Measurements from ENCODE around the gene ZNF724. TPM values are rescaled to one million over a fixed set of nuclear protein-coding genes. Genes with fewer than 3 reads are reported as not detected.

Gene ZNF724
- total RNA-seq, 2 experiments from 2014 or later: 27.2 to 34.6 TPM

DNA sequence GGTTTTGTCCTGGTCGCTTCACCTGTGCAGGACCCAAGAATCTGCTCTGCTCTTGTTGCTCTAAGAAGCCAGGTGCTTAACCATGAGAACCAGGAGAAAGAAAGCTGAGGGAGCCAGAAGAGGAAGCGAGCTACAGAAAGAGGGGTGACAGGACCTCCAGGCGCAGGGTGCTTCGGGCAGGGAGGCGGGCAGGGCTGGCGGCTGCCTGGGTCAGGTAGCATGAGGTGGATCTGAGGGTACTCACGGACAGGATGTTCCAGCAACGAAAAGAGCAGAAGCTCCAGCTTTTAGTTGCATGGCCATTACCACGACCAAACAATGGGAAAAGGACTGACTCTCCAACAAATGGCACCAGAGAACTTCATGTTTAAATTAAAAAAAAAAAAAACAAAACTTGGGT lies 59.9 kb downstream of the ZNF724 start:
- Histone ChIP-seq H3K27ac (ENCODE audit: low read depth, low read length, poor library complexity, severe bottlenecking) (no peak overlapping the region), H3K4me3 (ENCODE audit: low read depth, low read length, poor library complexity, severe bottlenecking) (no peak overlapping the region), H3K4me1 (ENCODE audit: insufficient read depth, low read length, poor library complexity, severe bottlenecking) (no peaks in the 10 kb centered on the region), H3K4me2 (ENCODE audit: low read length) (no peak overlapping the region), H3K36me3 (ENCODE audit: insufficient read depth, low read length) (no peaks in the 10 kb centered on the region), H3K9me2 (ENCODE audit: insufficient read depth, low read length) (no peaks in the 10 kb centered on the region), H3K9me3 (ENCODE audit: low read length) (no peaks in the 10 kb centered on the region), H4K20me1 (ENCODE audit: insufficient read depth, low read length) (no peaks in the 10 kb centered on the region), H3K79me2 (ENCODE audit: insufficient read depth, low read depth, low read length) (no peaks in the 10 kb centered on the region), H2AFZ (ENCODE audit: low read length) (no peak overlapping the region)
- intact Hi-C loops (cut with micrococcal nuclease; ENCODE audit: unreplicated experiment): no loop called here
- BruUV-seq (replicated peaks): no TSS peak
- POLR2A ChIA-PET: no interaction called here
- DNase-seq (ENCODE audit: low spot score): no peak
- TF ChIP-seq, protein P1, sequence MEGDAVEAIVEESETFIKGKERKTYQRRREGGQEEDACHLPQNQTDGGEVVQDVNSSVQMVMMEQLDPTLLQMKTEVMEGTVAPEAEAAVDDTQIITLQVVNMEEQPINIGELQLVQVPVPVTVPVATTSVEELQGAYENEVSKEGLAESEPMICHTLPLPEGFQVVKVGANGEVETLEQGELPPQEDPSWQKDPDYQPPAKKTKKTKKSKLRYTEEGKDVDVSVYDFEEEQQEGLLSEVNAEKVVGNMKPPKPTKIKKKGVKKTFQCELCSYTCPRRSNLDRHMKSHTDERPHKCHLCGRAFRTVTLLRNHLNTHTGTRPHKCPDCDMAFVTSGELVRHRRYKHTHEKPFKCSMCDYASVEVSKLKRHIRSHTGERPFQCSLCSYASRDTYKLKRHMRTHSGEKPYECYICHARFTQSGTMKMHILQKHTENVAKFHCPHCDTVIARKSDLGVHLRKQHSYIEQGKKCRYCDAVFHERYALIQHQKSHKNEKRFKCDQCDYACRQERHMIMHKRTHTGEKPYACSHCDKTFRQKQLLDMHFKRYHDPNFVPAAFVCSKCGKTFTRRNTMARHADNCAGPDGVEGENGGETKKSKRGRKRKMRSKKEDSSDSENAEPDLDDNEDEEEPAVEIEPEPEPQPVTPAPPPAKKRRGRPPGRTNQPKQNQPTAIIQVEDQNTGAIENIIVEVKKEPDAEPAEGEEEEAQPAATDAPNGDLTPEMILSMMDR (conservative IDR thresholded peaks at IDR 0.05; ENCODE audit: low read length): no peak
- TF ChIP-seq EZH2phosphoT487 (IDR thresholded peaks at IDR 0.05; ENCODE audit: borderline replicate concordance, low read depth, low read length): no peak
- CTCF ChIA-PET (ENCODE audit: unreplicated experiment): no interaction called here

DNA sequence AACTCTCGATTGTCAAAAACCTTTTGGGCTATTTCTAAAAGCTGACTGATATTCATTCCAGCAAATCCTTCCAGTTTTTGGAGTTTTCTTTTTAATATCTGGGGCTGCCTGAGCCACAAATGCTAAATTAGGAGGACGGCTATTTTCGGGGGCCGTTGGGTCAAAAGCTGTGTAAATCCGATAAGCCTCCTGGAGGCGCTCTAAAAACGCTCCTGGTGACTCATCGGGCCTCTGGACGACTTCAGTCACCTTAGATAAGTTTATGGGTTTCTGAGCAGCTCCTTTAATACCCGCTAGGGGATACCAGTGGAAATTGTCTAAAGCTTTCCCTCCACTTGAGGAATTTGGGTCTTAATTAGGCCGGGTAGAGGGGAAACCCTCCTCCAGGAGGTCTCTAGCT lies 66.9 kb downstream of the ZNF724 start:
- Histone ChIP-seq H3K79me2 (ENCODE audit: insufficient read depth, low read depth, low read length) (no peaks in the 10 kb centered on the region), H3K9me3 (ENCODE audit: low read length) (no peaks in the 10 kb centered on the region), H3K4me2 (ENCODE audit: low read length) (no peak overlapping the region), H4K20me1 (ENCODE audit: insufficient read depth, low read length) (no peaks in the 10 kb centered on the region), H3K9me2 (ENCODE audit: insufficient read depth, low read length) (no peaks in the 10 kb centered on the region), H3K36me3 (ENCODE audit: insufficient read depth, low read length) (no peaks in the 10 kb centered on the region), H3K4me1 (ENCODE audit: insufficient read depth, low read length, poor library complexity, severe bottlenecking) (no peaks in the 10 kb centered on the region), H3K4me3 (ENCODE audit: low read depth, low read length, poor library complexity, severe bottlenecking) (no peak overlapping the region), H2AFZ (ENCODE audit: low read length) (no peak overlapping the region), H3K27ac (ENCODE audit: low read depth, low read length, poor library complexity, severe bottlenecking) (no peak overlapping the region)
- intact Hi-C loops (cut with micrococcal nuclease; ENCODE audit: unreplicated experiment): no loop called here
- BruUV-seq (replicated peaks): no TSS peak
- POLR2A ChIA-PET: no interaction called here
- no peak for DNase-seq (ENCODE audit: low spot score)
- CTCF ChIA-PET (ENCODE audit: unreplicated experiment): no interaction called here
- no peak for TF ChIP-seq EZH2phosphoT487 (IDR thresholded peaks at IDR 0.05; ENCODE audit: borderline replicate concordance, low read depth, low read length)
- TF ChIP-seq, protein P1 (conservative IDR thresholded peaks at IDR 0.05; ENCODE audit: low read length): no peak

Small RNA genes lying within 50 kb of the gene (small RNA-seq; reads per million reads assigned to genes)
- not detected for gene VN1R91P

Other genes starting within 250 kb of the ZNF724 start
- gene ZNF728, start 247.2 kb downstream of the ZNF724 start, total RNA-seq (2014; rRNA removed; shearing (Covaris generic)): not detected in 2 replicates
- not detected in 2 replicates for gene ZNF728, start 247.2 kb downstream of the ZNF724 start, total RNA-seq (2022)
- gene ZNF730, start 133.4 kb downstream of the ZNF724 start, total RNA-seq (2014; rRNA removed; shearing (Covaris generic)): 19.6 and 36.2 TPM in 2 replicates
- 27.9 and 30.6 TPM in 2 replicates for gene ZNF730, start 133.4 kb downstream of the ZNF724 start, total RNA-seq (2022)
- gene ZNF91, start 145.1 kb upstream of the ZNF724 start, total RNA-seq (2014; rRNA removed; shearing (Covaris generic)): 39.2 and 39.3 TPM in 2 replicates
- gene ZNF91, start 145.1 kb upstream of the ZNF724 start, total RNA-seq (2022): 64.3 and 70.3 TPM in 2 replicates

Measured in OCI-LY7 (cell line).